GM23248 (cell line): ENCODE data around the gene SLC44A4.
"Not testable (repeated sequence)": the region's sequence is repeated elsewhere in the genome, so short reads cannot be mapped to it uniquely, and the experiment has no call there.

Experiments
- EZH2 ChIP-seq: fragments of 200-600 bp; sonication (generic); IDR thresholded peaks from 2 replicates; pipeline ENCODE4 v1.6.1; 2018; ENCODE audit warnings: antibody characterized with exemption, mild to moderate bottlenecking; ENCODE audit not compliant: insufficient read depth, poor library complexity, severe bottlenecking
- EZH2phosphoT487 ChIP-seq: fragments of 200-600 bp; sonication (generic); IDR thresholded peaks from 2 replicates; pipeline ENCODE4 v1.6.1; 2018; ENCODE audit warnings: antibody characterized with exemption, moderate library complexity, mild to moderate bottlenecking, low read depth; ENCODE audit not compliant: insufficient read depth

- not testable (repeated sequence) for TF ChIP-seq EZH2, EZH2phosphoT487
These were observed 27.9 kb upstream of the SLC44A4 start for GRCh38 chr6:31906727-31907126.
